ENCODE results near the gene ZBTB18.
"Not testable (repeated sequence)": the region's sequence is repeated elsewhere in the genome, so short reads cannot be mapped to it uniquely, and the experiment has no call there.

The ZBTB18 gene

DNA sequence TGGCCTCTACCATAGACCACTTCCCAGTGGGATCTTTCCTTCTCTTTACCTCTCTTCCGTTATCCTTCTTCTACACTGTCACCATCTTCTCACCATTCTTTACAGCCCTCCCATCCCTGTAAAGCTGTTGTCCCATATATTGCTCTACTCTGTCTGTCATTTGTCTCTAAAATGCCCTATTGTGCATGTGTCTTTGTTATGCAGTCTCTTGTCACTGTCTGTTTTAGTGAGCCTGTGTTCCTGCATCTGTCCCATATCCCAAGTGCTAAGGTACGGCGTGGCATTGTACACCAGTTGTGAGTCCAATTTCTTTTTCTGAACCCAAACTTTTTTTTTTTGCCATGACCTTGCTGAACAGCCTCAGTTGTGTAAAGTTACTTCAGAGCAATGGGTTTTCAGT is 8.8 kb upstream of the ZBTB18 start:
- DNase-seq = no peak

DNA sequence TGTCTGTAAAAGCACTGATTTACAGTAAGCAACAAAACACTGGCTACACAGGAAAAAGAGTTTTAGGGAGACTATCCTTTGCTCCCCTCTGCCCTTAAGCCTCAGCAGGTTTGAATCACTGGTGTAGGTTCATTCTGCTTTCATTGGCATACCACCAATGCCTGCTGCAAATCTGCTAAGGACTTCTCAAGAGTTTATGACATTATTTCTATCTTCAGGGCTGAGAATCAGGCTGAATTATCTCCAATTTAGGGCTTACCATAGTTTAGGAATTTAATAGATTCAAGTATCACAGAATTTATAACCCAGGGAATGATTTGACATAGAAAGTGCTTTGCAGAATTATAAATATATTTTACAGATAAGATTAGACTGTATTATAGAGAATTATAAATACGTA is 6.7 kb upstream of the ZBTB18 start:
- no peak for DNase-seq

DNA sequence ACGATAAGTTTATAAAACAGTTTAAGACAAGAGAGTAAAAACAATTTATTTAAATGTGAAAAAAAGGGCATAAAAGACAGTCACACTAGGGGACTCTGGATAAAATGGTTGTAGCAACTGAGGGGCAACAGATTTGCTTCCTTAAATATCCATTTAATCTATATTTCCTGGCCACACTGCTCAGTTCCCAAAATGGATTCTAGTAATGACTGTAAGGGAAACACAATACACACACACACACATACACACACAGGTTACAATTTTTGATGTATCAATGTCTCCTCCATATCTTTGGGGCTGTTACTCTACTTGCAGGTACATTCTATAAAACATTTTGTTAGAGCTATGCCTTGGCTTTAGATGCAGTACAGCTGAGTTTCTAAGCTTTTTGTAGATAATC is 4.8 kb upstream of the ZBTB18 start:
- DNase-seq = not testable (repeated sequence)

DNA sequence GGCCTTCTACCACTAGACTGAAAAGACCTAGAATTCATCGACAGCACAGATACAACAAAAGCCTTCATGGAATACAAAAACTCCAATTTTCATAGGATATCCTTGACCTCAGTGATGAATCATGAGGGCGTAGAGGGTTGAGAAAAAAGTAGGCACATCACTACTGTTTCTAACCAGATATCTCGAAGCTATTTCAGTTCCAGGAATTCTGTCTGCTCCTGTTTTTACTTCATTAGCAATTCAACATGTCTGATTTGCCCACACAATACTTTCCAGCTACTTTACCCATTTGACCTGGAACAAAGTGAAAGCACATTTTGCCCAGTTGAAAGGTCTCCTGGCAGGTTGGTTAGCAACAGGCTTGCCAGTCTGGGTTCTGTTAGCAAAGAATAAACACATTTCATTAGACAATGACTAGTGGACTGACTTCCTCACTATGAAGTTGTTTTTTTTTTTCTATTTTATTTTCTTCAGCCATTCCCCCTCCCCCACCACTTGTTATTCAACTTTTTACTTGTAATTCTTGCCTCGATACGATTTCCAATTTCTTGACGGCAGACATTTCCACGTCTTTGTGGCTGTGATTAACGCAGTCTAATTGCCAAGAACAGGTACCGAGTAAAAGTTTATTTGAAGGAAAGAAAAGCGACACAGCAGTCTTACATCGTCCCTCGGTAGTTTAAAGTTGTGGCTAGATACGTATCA is 4.0 kb upstream of the ZBTB18 start:
- no peak for DNase-seq

DNA sequence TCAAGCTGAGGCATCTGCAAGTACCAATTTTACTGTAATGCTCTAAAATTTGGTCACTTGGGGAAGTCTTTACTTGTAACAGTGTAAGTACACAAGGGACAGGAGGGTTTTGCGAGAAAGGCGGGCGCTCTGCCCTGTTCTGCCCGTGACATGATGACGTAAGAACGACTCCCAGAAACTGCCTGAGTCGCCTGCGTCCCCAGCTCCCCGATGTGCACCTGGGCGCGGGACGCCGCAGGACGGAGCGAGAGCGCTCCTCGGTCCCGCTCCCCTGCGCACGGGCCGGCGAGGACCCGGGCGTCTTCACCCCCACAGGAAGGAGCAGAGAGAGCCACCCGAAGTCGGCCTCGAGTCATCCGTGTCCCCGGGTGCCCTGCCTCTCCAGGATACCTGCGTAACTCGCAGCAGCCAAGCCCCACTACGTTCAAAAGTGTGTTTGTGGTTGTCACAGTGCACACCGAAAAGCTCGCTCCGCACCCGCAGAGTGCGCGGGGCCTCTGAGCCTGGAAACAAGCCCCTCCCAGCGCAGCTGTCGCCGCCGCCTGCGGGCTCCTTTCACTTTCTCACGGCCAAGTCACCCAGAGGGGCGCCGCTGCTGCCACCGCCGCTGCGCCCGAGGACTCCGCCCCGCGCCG is 3.3 kb upstream of the ZBTB18 start:
- peak; percentile 59 for DNase-seq

DNA sequence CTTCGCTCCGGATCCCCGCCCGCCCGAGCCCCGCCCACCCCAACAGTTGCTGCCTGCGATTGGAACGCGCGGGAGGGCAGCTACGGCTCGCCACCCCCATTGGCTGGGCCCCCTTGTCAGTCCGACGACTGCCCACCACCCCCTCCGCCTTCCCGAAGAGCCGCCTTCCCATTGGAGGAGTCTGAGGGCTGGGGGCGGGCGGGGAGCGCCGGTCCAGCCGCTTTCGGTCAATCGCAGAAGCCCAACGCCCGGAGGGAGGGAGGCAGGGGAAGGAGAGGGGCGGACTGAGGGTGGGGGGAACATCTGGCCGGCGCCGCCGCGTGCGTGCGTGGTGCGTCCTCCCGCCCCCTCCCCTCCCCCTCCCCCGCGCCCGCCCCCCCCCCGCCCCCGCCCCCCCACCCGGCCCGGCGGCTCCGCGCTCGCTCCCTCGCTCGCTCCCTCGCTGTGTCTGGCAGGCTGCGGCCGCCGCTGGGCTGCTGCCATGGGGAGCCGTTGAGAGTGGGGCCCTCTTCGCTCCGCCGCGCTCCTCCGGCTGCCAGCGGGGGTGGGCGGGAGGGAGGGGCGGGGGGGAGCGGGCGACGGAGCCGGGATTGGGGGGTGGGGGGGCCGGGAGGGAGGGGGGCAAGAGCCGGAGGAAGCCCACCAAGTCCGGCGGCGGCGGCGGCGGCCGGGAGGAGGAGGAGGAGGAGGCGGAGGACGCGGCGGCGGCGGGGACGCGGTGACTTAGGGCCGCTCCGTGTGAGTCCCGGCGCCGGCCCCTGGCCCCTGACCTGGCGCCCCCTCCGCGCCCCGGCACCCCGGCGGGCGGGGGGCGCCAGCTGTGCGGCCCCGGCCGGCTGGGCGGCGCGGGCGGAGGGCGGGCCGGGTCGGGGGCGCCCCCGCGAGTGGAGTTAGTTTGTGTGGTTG is 2.6 kb upstream of the ZBTB18 start:
- DNase-seq = peak; percentile 99

DNA sequence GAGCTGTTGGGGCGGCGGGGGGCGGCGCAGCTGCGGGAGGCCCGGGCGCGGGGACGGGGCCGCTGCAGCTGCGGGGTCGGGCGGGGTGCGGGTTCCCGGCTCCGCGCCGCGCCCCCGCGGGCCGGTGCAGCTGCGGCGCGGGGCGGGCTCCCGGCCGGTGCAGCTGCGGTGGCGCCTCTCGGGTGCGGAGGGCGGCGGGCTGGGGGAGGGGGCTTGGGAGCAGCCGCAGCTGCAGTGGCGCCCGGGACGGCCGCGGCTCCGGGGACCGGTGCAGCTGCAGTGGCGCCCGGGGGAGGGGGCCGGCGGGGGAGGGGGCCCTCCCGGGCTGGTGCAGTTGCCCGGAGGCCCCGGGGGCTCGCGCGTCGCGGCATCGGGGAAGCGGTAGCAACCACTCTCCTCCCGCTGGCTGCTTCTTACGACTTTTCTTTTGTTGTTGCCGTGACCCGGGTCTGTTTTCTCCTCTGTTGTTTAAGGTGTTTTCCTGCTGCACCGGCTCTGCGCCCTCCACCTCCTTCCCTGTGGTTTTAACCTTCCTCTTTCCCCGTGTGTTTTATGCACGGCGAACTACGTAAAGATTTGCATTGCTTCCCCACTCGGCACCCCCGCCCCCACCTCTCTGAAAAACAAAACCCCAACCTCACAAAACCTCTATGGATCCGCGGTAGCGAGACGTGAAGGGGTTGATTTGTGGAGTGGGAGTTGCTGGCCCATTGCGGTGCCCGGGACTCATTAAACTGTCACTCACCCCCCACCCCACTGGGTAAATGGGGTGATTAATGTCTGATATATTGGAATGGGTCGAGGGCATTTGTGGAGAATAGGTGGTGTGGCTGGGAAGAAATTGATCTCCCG is 1.7 kb upstream of the ZBTB18 start:
- peak; percentile 54 for DNase-seq

DNA sequence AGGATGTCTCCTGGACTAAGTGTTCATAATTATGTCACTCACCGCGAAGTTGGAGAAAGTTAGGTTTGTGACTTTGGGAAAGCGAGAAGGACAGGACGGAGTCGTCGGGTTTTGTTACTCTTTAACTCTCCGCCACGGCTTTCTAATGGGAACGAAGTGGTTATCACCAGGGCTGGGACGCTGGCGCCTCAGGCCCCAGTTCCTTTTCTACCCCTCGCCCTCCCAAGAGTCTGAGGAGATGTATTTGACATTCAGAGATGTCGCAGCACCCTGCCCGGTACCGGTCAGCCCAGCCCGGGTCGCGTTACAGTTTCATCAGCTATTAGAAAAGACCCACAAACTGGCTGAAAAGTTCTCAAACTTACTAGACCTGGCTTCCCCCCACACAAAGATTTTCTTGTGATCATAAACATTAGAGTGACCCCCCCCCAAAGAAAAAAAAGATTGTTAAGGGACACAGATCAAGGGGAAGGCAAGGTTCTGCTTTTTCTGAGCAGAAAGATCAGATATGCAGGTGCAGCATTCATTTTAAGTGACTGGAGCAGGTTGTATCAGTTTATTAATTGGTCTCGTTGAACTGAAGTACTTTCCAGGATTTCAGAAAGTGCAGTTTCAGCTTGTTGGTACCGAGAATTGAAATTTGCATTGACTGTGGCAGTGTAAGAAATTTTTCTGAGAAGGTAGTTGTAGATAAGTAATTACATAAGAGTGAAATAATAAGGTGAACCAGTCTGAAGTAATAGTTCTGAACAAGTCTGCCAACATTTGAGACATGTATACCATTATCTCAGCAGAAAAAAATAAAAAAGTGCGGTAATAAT is 859 bp upstream of the ZBTB18 start:
- no peak for DNase-seq

DNA sequence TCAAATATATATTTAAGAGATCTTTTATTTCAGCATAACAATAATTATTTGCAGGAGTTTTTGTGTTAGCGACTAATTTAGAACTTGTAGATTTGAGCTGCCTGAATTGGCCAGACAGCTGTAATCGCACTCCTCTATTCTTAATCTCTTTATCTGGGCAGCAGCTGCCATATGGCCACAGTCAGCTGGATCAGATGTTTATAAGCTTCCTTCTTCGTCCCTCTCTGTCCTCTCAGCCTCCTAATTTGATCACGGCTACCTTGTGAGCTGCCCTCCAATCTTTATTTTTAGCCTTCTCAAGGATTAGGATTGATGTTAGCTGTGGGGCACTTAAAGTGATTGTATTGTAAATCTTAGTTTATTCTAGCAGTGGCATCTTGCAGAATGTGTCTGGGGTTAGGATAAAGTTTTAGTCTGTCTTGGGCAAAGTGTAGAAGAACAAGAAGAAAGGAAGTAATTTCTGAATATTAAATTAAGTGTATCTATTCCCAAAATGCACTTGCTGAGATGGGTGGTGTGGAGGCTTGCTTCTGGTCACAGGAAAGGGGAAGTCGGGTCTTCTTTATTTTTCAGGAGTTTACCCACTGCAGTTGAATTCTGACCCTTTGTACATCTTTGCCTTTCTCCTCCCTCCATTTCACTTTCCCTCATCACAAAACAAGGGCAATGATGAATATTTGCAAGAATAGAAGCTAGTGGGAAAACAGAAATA is 1.1 kb downstream of the ZBTB18 start:
- DNase-seq = no peak

DNA sequence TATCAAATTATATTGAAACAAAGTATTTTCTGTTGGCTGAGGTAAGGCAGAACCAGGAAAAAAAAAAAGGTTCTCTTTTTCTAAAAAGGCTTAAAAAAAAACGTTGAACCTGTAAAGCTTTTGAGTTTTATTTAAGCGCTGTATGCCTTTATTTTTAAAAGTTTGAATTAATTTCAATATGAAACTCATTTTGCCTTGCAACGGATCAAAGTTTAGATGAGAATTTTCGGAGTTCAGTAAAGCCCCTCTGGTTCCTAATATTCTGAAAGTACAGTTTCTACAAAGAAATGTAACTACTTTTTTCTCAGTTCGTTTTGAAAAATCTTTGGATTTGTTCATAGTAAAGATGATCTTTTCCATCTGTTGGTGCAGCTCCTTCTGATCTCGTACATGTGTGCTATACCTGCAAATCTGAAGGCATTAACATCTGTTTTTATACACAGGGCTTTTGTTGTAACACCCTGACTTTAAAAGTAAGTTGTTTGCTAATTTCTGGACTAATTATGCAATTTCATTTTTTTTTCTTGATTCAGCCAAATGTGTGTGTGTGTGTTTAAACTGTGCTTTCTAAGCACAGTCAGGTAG is 1.7 kb downstream of the ZBTB18 start:
- DNase-seq = no peak

DNA sequence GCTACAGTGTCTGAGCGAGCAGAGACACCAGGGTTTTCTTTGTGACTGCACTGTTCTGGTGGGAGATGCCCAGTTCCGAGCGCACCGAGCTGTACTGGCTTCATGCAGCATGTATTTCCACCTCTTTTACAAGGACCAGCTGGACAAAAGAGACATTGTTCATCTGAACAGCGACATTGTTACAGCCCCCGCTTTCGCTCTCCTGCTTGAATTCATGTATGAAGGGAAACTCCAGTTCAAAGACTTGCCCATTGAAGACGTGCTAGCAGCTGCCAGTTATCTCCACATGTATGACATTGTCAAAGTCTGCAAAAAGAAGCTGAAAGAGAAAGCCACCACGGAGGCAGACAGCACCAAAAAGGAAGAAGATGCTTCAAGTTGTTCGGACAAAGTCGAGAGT is 2.7 kb downstream of the ZBTB18 start:
- no peak for DNase-seq

DNA sequence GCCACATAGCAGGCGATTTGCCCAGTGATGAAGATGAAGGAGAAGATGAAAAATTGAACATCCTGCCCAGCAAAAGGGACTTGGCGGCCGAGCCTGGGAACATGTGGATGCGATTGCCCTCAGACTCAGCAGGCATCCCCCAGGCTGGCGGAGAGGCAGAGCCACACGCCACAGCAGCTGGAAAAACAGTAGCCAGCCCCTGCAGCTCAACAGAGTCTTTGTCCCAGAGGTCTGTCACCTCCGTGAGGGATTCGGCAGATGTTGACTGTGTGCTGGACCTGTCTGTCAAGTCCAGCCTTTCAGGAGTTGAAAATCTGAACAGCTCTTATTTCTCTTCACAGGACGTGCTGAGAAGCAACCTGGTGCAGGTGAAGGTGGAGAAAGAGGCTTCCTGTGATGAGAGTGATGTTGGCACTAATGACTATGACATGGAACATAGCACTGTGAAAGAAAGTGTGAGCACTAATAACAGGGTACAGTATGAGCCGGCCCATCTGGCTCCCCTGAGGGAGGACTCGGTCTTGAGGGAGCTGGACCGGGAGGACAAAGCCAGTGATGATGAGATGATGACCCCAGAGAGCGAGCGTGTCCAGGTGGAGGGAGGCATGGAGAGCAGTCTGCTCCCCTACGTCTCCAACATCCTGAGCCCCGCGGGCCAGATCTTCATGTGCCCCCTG is 3.3 kb downstream of the ZBTB18 start:
- no peak for DNase-seq

DNA sequence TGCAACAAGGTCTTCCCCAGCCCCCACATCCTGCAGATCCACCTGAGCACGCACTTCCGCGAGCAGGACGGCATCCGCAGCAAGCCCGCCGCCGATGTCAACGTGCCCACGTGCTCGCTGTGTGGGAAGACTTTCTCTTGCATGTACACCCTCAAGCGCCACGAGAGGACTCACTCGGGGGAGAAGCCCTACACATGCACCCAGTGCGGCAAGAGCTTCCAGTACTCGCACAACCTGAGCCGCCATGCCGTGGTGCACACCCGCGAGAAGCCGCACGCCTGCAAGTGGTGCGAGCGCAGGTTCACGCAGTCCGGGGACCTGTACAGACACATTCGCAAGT is 3.8 kb downstream of the ZBTB18 start:
- no peak for DNase-seq

DNA sequence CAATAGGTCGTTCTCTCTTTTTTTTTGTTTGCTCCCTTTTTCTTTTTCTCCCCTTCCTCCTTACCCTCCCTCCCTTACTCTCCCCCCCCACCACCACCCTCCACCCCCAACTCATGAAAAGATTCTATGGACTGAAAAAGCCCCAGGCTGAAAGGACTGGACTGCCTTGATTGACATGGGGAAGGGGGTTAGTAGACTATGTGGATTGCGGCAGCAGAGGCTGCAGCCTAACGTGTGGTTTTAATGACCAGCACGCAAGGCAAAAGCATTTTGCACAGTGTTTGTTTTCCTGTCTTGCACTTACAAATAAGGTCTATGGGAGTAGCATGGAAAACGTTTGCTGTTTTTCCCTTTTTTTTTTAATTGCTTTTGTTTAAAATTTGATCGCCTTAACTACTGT is 5.5 kb downstream of the ZBTB18 start:
- DNase-seq = no peak

DNA sequence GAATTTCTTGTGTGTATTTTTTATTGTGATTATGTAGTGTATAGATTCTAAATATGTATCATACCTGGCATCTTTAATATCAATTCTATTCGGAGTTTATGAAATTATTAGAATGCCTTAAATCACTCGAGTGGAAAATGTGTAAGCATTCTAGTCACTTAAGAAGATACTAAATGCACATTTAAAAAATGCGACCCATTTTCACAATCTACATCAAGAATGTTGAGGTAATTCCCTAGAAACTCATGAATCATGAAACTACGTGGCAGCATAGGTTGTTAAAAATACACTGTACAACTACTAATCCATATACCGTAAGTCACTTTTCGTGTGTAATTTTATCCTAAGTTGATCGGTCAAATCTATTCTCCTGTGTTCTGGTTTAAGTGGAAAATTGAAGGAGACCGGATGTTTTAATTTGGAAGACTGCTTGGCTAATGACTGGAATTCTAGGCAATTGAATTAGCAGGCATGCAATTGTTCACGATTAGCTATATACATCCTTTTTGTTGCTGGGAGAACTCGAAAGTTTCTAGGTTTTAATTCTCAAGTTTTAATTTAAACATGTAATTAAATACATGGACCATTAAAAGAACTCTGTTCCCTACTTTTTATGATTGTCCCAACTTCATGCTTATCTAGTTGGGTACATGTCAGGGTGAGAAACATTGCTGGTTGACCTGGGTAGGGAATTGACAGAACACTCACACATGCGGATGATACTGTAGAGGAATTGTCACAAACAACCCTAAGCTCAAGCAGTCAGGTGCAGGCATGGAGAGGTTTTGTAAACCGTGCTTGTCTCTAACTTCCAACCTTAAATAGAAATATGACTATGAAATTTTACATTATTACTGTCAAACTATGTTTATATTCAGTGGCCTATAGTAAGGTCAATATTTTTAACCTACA is 6.6 kb downstream of the ZBTB18 start:
- no peak for DNase-seq

DNA sequence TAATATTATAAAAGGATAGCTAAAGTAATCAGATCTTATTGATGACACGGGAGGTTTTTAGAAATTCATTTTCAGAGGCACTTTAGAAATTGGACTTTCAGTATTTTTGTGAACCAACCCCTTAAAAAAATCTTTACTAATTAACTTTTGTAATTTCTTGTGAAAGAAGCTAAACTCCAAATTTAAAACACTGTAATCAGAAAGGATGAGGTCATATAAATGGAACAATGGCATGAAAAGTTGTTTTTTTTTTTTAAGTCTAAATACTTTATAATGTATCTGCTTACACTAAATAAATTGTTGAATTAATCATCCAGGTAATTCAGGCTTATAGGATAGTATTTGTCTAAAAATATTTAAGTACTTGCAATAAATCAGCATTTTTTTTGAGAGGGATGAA is 9.0 kb downstream of the ZBTB18 start:
- no peak for DNase-seq

DNA sequence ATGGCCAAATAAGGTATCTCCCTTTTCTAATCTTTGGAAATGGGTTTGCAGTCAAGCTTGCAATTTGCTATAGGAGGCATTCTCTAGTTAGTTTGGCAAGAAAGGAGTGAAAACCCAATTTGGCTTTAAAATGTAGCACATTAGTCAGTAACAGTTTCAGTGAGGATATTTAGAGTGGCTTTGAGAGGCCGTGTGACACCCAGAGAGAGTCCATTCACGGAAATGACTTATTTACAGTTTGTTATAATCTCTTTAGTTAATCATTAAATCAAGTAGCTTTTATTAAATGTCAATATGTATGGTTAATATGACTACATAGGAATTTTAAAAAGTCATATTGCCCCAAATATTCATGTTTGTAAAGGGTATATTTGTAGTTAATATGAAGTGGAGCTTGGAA is 9.6 kb downstream of the ZBTB18 start:
- DNase-seq = no peak

DNA sequence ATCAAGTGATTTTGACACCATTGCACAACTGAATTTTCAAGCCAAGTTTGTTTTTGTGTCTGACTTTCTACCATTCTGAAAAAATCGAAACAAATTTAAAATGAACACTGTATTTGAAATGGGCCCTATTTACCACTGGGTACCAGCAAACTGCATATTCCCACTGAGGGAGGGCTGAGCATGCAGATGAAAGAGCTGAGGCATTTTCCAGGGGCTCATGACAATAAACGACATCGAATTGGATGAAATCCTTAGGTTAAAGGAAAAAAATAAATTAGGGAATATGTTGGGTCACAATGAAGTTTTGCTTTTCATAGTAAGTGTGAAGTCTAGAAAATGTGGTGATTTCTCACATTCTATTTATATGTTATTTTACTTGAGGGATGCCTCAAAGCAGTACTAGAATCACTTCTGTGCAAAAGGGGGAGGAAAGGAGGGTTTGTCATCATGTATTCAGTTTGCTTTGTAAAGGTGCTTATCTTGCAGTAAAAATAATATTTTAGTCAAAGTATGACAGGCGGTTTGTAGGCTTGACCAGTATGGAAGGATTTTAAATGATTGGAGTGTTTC is 11.2 kb downstream of the ZBTB18 start:
- no peak for DNase-seq

DNA sequence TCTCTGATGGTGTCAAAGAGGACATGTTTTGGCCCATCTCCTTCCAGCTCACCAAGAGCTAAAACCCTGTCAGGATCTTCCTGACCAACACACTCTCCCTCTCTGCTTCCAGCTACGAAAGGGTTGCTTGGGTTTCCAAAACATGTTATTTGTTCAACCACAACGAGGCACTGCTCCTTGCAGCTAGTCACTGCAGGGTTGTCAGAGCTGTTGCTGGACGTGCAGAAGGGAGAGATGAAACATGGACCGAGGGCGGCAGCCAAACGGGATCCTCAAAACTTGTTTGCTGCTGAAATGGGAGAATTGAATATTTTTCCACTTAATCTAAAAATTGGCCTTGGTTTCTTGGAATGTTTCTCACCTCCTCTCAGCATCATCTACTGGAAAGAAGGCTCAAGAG is 12.4 kb downstream of the ZBTB18 start:
- DNase-seq = no peak

Measured in 8988T (cell line).